ENCODE results near the gene TTC23.

The TTC23 gene

DNA sequence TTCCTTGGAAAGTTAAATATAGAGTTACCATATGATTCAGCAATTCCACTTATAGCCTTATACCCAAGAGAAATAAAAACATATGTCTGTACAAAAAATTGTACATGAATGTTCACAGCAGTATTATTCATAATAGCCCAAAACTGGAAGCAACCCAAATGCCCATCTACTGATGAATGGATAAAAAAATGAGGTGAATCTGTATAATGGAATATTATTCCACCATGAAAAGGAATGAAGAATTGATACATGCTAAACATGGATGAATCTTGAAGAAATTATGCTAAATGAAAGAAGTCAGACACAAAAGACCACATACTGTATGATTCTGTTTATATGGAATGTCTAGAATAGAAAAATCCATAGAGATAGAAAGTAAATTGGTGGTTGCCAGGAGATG, 61.4 kb downstream of the TTC23 start:
- DNase-seq: no peak

DNA sequence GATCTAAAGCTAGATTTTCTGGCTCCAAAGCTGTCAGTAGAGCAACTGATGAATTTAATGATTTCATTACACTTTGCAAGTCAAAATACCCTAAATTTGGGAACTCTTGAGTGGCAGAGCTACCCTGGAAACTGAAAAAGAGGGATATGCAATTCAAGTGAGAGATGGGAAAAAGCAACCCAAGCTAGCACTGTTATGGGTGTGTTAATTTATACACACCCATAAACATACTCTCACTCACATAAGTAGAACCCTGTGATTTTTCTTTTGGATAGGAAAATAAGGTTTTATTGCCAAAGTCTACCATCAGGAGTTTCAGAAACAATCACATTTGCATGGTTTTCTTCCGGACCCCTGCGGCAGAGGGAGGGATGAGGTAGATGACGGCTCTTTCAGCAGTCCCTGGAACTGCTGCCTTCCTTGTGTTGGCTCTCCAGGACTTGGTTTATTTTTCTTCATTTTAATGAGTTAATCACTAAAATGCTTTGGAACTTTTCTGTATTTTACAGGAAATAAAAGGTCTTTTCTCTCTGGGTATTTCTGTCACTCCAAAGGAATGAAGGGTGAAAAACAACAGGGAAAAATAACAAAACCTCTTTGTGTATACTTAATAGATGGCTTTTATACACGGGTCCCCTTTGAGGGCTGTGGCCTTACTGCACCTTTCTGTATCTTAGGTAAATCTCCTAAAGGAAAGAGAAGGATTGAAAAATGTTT, 63.8 kb downstream of the TTC23 start:
- DNase-seq: no peak

- no peak for DNase-seq
Measured at GRCh38 chr15:99182791-99183190, 66.6 kb downstream of the TTC23 start.

- DNase-seq: no peak
Measured at GRCh38 chr15:99181545-99181971, 67.8 kb downstream of the TTC23 start.

GRCh38 chr15:99180964-99181306, 68.4 kb downstream of the TTC23 start:
- no peak for DNase-seq

GRCh38 chr15:99180086-99180963, 69.1 kb downstream of the TTC23 start:
- no peak for DNase-seq

GRCh38 chr15:99177679-99178078, 71.7 kb downstream of the TTC23 start:
- no peak for DNase-seq

- DNase-seq: no peak
Measured at GRCh38 chr15:99176757-99177156, 72.6 kb downstream of the TTC23 start.

DNA sequence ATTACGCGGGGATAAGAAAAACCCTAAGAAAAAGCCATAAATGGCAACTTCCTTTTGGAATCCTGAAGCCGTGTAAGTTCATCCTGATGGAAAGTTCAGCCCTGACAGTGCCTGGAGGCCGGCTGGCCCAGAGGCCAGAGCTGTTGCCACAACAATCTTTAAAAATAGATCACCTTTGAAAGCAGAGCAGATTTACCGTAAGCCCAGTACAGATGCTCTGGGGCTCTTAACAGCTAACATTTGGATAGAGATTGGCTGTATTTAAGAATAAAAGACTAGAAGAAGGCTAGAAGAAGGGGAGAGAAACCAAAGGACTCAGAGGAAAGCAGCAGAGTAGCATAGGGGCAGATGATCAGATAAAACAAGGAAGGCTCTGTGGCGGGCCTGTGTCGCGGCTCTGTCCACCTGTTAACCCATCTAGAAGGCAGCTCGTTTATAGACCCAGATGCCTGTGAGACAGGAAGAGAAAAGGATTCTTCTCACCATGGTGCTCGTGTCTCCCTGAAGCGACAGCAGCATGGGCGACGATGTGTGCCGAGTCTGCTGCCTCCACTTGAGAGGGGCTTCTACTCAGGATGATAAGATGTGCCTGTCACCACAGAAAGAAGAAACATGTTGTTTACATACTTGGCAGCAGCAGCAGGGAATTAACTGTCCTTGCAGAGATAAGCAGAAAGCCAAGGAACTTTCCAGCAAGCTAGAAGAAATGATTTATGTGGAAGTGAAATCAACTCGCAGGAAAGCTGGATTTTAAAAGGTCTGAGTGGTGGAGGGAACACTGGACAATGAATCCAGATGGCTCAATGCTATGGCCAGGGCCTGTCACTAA, 74.6 kb downstream of the TTC23 start:
- no peak for DNase-seq

GRCh38 chr15:99172989-99173388, 76.4 kb downstream of the TTC23 start:
- DNase-seq: no peak

GRCh38 chr15:99172171-99172570, 77.2 kb downstream of the TTC23 start:
- DNase-seq: no peak

- DNase-seq: no peak
Measured at GRCh38 chr15:99170476-99171065, 78.8 kb downstream of the TTC23 start.

- DNase-seq: no peak
Measured at GRCh38 chr15:99169769-99170311, 79.5 kb downstream of the TTC23 start.

- DNase-seq: no peak
Measured at GRCh38 chr15:99168601-99169580, 80.5 kb downstream of the TTC23 start.

GRCh38 chr15:99167640-99168039, 81.7 kb downstream of the TTC23 start:
- DNase-seq: no peak

DNA sequence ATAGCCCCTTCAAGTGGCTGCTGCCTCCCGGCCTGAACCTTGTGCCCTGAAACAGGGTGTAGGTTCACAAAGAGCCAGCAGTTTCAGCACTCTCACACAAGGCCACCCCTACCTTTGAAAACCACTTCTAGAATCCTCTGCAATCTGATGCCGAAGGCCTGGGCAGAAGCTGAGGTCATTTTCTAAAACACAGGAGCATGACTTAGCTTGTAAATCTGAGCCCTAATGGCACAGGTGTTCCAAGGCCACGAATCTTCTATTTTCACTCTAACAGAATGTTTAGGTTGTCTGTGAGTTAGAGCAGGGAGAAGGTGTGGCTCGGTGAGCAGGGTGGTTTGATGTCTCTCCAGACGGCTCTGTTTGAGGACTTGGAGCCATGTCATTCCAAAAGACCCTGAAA, 82.2 kb downstream of the TTC23 start:
- DNase-seq: no peak

DNA sequence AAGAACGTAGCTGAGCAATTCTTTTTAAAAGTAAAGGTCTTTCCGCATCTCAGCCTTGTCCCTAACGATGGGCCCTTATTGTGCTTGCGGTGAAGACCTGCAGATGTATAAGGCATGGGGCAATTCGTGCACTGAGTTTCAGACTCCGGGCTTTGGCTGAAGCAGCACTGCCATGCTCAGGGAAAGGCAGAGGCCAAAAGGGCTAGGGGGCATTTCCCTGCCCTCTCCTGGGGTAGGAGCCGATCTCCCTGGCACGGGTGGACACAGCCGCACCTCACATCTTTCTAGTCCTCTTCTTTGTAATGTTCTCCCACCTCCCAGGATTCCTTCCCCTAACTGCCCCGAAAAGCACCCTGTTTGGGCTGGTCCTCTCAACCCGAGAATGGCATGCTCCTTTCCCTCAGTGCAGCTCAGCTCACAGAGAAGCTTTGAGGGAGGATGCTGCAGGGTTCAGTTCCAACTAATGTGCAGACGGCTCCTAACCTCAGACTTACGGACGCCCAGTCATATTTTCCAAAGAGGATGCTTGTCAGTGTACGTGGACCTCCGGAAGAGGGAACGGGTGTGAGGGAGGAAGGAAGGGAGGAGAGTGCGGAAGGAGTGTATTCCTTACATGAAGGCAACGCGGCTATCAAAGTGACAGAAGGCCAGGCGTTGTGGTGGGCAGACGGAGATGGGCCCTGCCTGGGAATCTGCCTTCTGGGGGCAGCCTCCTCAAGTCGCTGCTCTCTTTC, 83.3 kb downstream of the TTC23 start:
- no peak for DNase-seq

DNA sequence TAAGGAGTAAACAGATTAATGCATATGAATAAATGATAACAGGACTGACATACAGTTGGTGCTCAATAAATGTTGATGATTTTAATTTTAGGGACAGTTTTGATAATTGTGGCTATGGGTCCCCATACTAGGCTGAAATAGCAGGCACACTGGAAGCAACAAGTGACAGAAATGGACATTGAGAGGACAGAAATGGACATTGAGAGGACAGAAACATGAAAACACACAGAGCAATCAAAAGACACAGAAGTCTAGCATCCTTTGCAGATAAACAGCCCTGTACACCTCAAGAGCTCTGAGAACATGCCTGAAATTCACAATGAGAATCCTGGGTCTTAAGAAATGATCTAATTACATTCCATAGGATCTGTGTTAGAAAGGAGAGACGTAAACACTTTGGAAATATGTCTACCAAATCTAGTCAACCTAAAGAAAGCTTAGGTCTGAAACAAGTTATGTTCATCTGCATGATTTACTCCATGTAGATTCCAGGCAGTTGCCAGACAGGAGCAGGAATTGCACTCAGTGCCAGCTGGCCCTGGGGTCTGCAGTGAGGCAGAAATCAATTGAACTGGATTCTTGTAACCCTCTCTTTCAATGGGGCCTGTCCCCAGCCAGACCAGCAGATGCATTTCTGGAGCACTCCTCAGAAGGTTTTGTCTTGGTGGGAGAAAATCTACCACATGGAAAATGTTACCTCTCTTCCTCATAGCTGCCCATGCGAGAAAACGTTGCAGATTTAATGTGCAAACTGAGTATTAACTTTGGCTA, 84.2 kb downstream of the TTC23 start:
- DNase-seq: no peak

DNA sequence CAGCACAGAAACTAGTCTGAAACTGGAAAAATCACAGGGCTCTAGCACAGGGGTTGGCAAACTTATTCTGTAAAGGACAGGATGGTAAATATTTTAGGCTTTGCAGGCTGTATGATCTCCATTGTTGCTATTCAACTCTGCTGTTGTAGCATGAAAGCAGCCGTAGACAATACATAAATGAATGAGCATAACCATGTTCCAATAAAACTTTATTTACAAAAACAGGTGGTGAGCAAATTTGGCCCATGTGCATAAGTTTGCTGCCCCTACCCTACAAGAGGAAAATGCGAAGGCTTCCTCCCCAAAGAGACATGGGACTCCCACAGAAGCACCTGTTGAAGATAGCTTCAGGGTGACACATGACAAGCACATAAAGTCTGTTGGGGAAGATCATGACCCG, 85.3 kb downstream of the TTC23 start:
- no peak for DNase-seq

Data from activated CD4-positive, alpha-beta T cell treated with anti-CD3 and anti-CD28 coated beads, Interleukin-2, amount 50 U/mL, for 16 hours (primary cell).